Measurements from ENCODE around the gene DGKH.
A peak's percentile ranks its signal among the peaks of the same experiment; 100 is the strongest.

Gene DGKH

DNA sequence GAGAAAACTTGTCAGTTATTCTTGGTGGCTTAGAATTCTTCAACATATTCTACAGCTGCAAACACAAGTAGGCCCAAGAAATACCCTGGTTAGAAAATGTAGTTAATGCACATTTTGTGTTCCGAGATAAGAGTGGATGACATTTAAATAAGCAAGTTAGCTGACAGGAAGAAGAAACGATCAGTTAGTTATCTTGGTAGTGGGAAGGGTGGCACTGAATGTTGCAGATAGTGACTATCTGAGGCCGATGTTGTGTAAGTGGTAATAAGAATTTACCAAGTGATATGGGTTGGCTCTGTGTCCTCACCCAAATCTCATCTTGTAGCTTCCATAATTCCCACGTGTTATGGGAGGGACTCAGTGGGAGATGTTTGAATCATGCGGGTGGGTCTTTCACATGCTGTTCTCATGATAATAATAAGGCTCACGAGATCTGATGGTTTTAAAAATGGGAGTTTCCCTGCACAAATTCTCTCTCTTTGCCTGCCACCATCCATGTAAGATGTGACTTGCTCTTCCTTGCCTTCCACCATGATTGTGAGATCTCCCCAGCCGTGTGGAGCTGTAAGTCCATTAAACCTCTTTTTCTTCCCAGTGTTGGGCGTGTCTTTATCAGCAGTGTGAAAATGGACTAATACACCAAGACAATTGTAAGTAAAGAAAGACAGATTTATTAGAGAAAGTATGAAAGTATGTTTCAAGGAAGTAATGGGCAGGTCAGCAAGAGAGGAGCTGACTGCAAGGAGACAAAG, 212.6 kb downstream of the DGKH start:
- Histone ChIP-seq H3K4me3 (ENCODE audit: low read depth in 1 of 2, low read length in 2 of 2) (no peak overlapping the region), H3K9ac (ENCODE audit: low read depth in 1 of 2, low read length in 2 of 2) (no peak overlapping the region), H3K27me3 (ENCODE audit: control insufficient read depth in 1 of 2, insufficient read depth in 2 of 2, low read length in 2 of 2) (no peaks in the 10 kb centered on the region), H3K36me3 (ENCODE audit: control insufficient read depth in 1 of 2, insufficient read depth in 2 of 2, low read length in 2 of 2) (no peaks in the 10 kb centered on the region), H3K4me1 (ENCODE audit: control insufficient read depth in 1 of 2, insufficient read depth in 2 of 2, low read length in 2 of 2) (peaks cover 0 to 8% of the 10 kb centered on the region in 2 donors), H3K9me3 (ENCODE audit: control insufficient read depth in 1 of 2, low read length in 2 of 2) (no peaks in the 10 kb centered on the region), H3K27ac (ENCODE audit: low read depth, low read length) (no peak overlapping the region)

DNA sequence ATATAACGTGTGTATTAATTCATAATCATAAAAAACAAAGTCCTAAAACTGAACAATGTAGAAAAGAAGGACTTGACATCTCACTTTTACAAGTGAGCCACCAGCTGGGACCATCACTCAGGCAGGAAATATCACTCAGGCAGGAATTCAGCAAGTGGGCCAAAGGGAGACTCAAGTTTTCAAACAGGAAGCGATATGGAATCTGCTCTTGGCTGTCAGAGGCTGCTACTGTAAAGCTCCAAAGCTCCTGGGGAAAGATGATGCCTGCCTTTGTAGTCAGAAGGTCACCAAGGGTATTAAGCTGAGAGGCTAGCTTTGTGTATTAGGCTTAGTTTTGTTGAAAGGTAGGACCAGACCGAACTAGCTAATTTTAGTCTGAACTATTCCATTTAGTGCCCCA, 218.0 kb downstream of the DGKH start:
- H3K9me3 ChIP-seq (ENCODE audit: control insufficient read depth in 1 of 2, low read length in 2 of 2): no peaks in the 10 kb centered on the region
- H3K4me3 ChIP-seq (ENCODE audit: low read depth in 1 of 2, low read length in 2 of 2): no peak overlapping the region
- H3K27ac ChIP-seq (ENCODE audit: low read depth, low read length): no peak overlapping the region
- no peaks in the 10 kb centered on the region for H3K36me3 ChIP-seq (ENCODE audit: control insufficient read depth in 1 of 2, insufficient read depth in 2 of 2, low read length in 2 of 2)
- H3K9ac ChIP-seq (ENCODE audit: low read depth in 1 of 2, low read length in 2 of 2): no peak overlapping the region
- H3K4me1 ChIP-seq (ENCODE audit: control insufficient read depth in 1 of 2, insufficient read depth in 2 of 2, low read length in 2 of 2): peaks cover 5 to 14% of the 10 kb centered on the region in 2 donors
- no peaks in the 10 kb centered on the region for H3K27me3 ChIP-seq (ENCODE audit: control insufficient read depth in 1 of 2, insufficient read depth in 2 of 2, low read length in 2 of 2)

- Histone ChIP-seq H3K9me3 (ENCODE audit: control insufficient read depth in 1 of 2, low read length in 2 of 2) (no peaks in the 10 kb centered on the region), H3K27me3 (ENCODE audit: control insufficient read depth in 1 of 2, insufficient read depth in 2 of 2, low read length in 2 of 2) (no peaks in the 10 kb centered on the region), H3K4me3 (ENCODE audit: low read depth in 1 of 2, low read length in 2 of 2) (no peak overlapping the region), H3K9ac (ENCODE audit: low read depth in 1 of 2, low read length in 2 of 2) (no peak overlapping the region), H3K4me1 (ENCODE audit: control insufficient read depth in 1 of 2, insufficient read depth in 2 of 2, low read length in 2 of 2) (peaks cover 9 to 12% of the 10 kb centered on the region in 2 donors), H3K27ac (ENCODE audit: low read depth, low read length) (no peak overlapping the region), H3K36me3 (ENCODE audit: control insufficient read depth in 1 of 2, insufficient read depth in 2 of 2, low read length in 2 of 2) (no peaks in the 10 kb centered on the region)
Observed at GRCh38 chr13:42270160-42270856, 221.9 kb downstream of the DGKH start.

DNA sequence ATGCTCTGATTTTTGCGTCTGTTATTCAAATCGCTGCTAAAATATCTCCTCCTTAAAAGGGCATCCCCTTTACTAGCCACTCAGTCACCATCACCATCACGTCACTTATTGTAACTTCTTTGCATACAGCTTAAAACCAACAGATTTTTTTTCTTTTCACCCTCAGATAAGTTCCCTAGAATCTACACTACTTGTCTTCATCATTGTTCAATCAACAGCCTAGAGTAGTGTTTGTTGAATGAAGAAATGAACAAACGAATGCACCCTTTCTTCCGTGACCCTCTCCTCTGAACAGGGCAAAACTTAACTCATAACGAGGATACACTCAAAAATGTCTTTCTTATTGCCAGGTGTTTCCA, 222.4 kb downstream of the DGKH start:
- Histone ChIP-seq H3K36me3 (ENCODE audit: control insufficient read depth in 1 of 2, insufficient read depth in 2 of 2, low read length in 2 of 2) (no peaks in the 10 kb centered on the region), H3K4me3 (ENCODE audit: low read depth in 1 of 2, low read length in 2 of 2) (peak overlapping the region; percentile 78 to 91), H3K4me1 (ENCODE audit: control insufficient read depth in 1 of 2, insufficient read depth in 2 of 2, low read length in 2 of 2) (peaks cover 12 to 16% of the 10 kb centered on the region in 2 donors), H3K27me3 (ENCODE audit: control insufficient read depth in 1 of 2, insufficient read depth in 2 of 2, low read length in 2 of 2) (no peaks in the 10 kb centered on the region), H3K9me3 (ENCODE audit: control insufficient read depth in 1 of 2, low read length in 2 of 2) (no peaks in the 10 kb centered on the region), H3K9ac (ENCODE audit: low read depth in 1 of 2, low read length in 2 of 2) (peak overlapping the region in 1 of 2 donors; percentile 63), H3K27ac (ENCODE audit: low read depth, low read length) (peak overlapping the region; percentile 71)

- Histone ChIP-seq H3K27me3 (ENCODE audit: control insufficient read depth in 1 of 2, insufficient read depth in 2 of 2, low read length in 2 of 2) (no peaks in the 10 kb centered on the region), H3K27ac (ENCODE audit: low read depth, low read length) (peak overlapping the region; percentile 71), H3K4me3 (ENCODE audit: low read depth in 1 of 2, low read length in 2 of 2) (peak overlapping the region; percentile 91 to 94), H3K36me3 (ENCODE audit: control insufficient read depth in 1 of 2, insufficient read depth in 2 of 2, low read length in 2 of 2) (no peaks in the 10 kb centered on the region), H3K9me3 (ENCODE audit: control insufficient read depth in 1 of 2, low read length in 2 of 2) (no peaks in the 10 kb centered on the region), H3K9ac (ENCODE audit: low read depth in 1 of 2, low read length in 2 of 2) (peak overlapping the region; percentile 61 to 63), H3K4me1 (ENCODE audit: control insufficient read depth in 1 of 2, insufficient read depth in 2 of 2, low read length in 2 of 2) (peaks cover 12 to 16% of the 10 kb centered on the region in 2 donors)
Observed at GRCh38 chr13:42271337-42272114, 223.1 kb downstream of the DGKH start.

DNA sequence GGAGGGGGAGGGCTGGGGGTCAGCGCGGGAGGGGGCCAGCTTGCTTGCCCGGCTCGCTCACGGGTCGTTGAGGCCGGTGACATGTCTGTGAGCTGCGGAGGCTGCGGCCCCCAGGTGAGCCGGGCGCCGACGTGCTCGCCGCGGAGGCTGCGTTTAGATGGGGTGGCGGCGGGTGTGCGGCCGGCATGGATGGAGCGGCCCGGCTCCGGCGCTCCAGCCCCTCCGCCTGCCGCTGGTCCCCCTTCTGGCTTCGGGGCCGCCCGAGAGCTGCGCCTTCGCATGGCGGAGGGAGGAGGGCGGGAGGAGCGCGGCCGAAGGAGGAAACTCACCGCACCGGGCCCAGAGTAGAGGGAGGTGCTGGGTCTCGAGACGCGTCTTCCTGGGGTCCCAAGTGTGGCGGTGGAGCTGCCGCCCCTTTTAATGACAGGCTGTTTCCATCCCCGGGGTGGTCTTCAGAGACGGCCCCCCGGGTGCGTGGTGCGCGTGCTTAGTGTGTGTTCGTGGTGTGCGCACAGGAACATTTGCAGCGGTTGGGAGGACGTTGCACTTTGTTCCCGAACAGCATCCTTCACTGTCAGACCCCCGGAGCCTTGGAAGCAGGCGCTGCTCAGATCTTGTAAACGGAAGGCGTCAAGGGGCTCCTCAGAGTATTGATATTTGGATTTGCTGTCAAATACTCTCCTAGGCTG, 223.8 kb downstream of the DGKH start, which contains the start of gene AKAP11:
Gene AKAP11, plus strand, starts transcription at position 38 of the 689 bp plus-strand sequence. CDS start 14,197 bp downstream, outside the sequence.
- H3K9me3 ChIP-seq (ENCODE audit: control insufficient read depth in 1 of 2, low read length in 2 of 2): no peaks in the 10 kb centered on the region
- no peaks in the 10 kb centered on the region for H3K27me3 ChIP-seq (ENCODE audit: control insufficient read depth in 1 of 2, insufficient read depth in 2 of 2, low read length in 2 of 2)
- H3K27ac ChIP-seq (ENCODE audit: low read depth, low read length): peak within 1 kb of the TSS; percentile 86
- peak within 1 kb of the TSS; percentile 91 to 94 for H3K4me3 ChIP-seq (ENCODE audit: low read depth in 1 of 2, low read length in 2 of 2)
- peak within 1 kb of the TSS; percentile 75 to 79 for H3K9ac ChIP-seq (ENCODE audit: low read depth in 1 of 2, low read length in 2 of 2)
- H3K4me1 ChIP-seq (ENCODE audit: control insufficient read depth in 1 of 2, insufficient read depth in 2 of 2, low read length in 2 of 2): peaks cover 12 to 16% of the 10 kb centered on the region in 2 donors
- H3K36me3 ChIP-seq (ENCODE audit: control insufficient read depth in 1 of 2, insufficient read depth in 2 of 2, low read length in 2 of 2): no peaks in the 10 kb centered on the region

DNA sequence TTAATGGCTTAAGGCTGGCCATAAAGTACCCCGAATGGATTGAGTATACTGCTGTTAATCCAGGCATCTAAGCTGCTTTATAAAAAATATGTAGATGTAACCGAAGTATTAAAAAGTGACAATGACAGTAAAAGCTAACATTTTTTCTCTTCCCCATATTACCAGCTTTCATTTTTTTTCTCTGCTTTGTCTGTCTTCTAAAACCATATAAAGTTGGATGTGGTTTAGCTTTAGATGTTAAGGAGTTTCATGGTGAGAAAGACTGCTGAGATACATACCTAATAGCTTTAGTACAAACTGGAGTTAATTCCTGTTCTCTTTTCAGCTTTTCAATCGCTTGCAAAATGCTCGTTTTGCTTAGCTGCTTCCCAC, 224.3 kb downstream of the DGKH start:
- H3K27me3 ChIP-seq (ENCODE audit: control insufficient read depth in 1 of 2, insufficient read depth in 2 of 2, low read length in 2 of 2): no peaks in the 10 kb centered on the region
- peak overlapping the region; percentile 75 to 79 for H3K9ac ChIP-seq (ENCODE audit: low read depth in 1 of 2, low read length in 2 of 2)
- peak overlapping the region; percentile 86 to 94 for H3K4me3 ChIP-seq (ENCODE audit: low read depth in 1 of 2, low read length in 2 of 2)
- H3K9me3 ChIP-seq (ENCODE audit: control insufficient read depth in 1 of 2, low read length in 2 of 2): no peaks in the 10 kb centered on the region
- peak overlapping the region; percentile 86 for H3K27ac ChIP-seq (ENCODE audit: low read depth, low read length)
- peaks cover 12 to 16% of the 10 kb centered on the region in 2 donors for H3K4me1 ChIP-seq (ENCODE audit: control insufficient read depth in 1 of 2, insufficient read depth in 2 of 2, low read length in 2 of 2)
- H3K36me3 ChIP-seq (ENCODE audit: control insufficient read depth in 1 of 2, insufficient read depth in 2 of 2, low read length in 2 of 2): no peaks in the 10 kb centered on the region

- no peak overlapping the region for H3K27ac ChIP-seq (ENCODE audit: low read depth, low read length)
Observed at GRCh38 chr13:42274386-42275097, 226.1 kb downstream of the DGKH start.

DNA sequence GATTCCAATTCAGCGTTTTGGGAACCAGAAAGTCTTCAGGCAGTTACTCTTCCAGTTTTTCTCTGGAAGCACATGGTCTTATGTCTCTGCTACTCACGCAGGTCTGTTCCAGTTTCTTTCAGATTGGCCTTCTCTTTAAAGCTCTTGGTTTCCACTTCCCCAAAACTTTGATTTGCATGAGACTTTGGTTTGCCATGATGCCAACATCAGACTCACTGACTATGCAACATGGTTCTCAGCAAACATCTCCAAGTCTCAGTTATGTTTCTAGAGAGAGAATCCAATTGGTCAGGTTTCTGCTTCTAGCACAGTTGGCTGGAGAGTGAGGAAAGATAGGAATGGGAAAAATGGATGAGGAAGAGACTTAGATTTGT, 226.6 kb downstream of the DGKH start:
- Histone ChIP-seq H3K9me3 (ENCODE audit: control insufficient read depth in 1 of 2, low read length in 2 of 2) (no peaks in the 10 kb centered on the region), H3K9ac (ENCODE audit: low read depth in 1 of 2, low read length in 2 of 2) (no peak overlapping the region), H3K27me3 (ENCODE audit: control insufficient read depth in 1 of 2, insufficient read depth in 2 of 2, low read length in 2 of 2) (no peaks in the 10 kb centered on the region), H3K36me3 (ENCODE audit: control insufficient read depth in 1 of 2, insufficient read depth in 2 of 2, low read length in 2 of 2) (no peaks in the 10 kb centered on the region), H3K4me1 (ENCODE audit: control insufficient read depth in 1 of 2, insufficient read depth in 2 of 2, low read length in 2 of 2) (peaks cover 12 to 23% of the 10 kb centered on the region in 2 donors), H3K27ac (ENCODE audit: low read depth, low read length) (no peak overlapping the region), H3K4me3 (ENCODE audit: low read depth in 1 of 2, low read length in 2 of 2) (no peak overlapping the region)

More at GRCh38 chr13:42274386-42275097, 226.1 kb downstream of the DGKH start:
- no peaks in the 10 kb centered on the region for H3K36me3 ChIP-seq (ENCODE audit: control insufficient read depth in 1 of 2, insufficient read depth in 2 of 2, low read length in 2 of 2)
- H3K27me3 ChIP-seq (ENCODE audit: control insufficient read depth in 1 of 2, insufficient read depth in 2 of 2, low read length in 2 of 2): no peaks in the 10 kb centered on the region
- no peak overlapping the region for H3K9ac ChIP-seq (ENCODE audit: low read depth in 1 of 2, low read length in 2 of 2)
- H3K9me3 ChIP-seq (ENCODE audit: control insufficient read depth in 1 of 2, low read length in 2 of 2): no peaks in the 10 kb centered on the region
- H3K4me1 ChIP-seq (ENCODE audit: control insufficient read depth in 1 of 2, insufficient read depth in 2 of 2, low read length in 2 of 2): peaks cover 12 to 17% of the 10 kb centered on the region in 2 donors
- H3K4me3 ChIP-seq (ENCODE audit: low read depth in 1 of 2, low read length in 2 of 2): no peak overlapping the region
